Mucosa of descending colon (tissue), 3 donors: Measurements from ENCODE around the gene ARFIP2. TPM values are rescaled to one million over a fixed set of nuclear protein-coding genes. Genes with fewer than 3 reads are reported as not detected.

ENCODE experiments used
- ATAC-seq: fragments of 200-7000 bp; cut with Tn5 transposase; one replicate; pipeline ENCODE4 v1.9.1; 2020; ENCODE audit warnings: mild to moderate bottlenecking, moderate library complexity
- DNase-seq, 3 donors: peaks; one replicate each; pipeline ENCODE4 v3.0.0-alpha.2; 2020
- H3K36me3 ChIP-seq: fragments of 200-600 bp; one replicate; pipeline ENCODE4 v1.8.0; 2021; ENCODE audit warnings: low read depth, mild to moderate bottlenecking
- H3K4me1 ChIP-seq: fragments of 200-600 bp; one replicate; pipeline ENCODE4 v1.8.0; 2021; ENCODE audit warnings: low read depth, mild to moderate bottlenecking
- H3K4me3 ChIP-seq: fragments of 200-600 bp; one replicate; pipeline ENCODE4 v1.8.0; 2021; ENCODE audit warnings: mild to moderate bottlenecking
- H3K9me3 ChIP-seq: fragments of 200-600 bp; one replicate; pipeline ENCODE4 v1.8.0; 2021; ENCODE audit warnings: mild to moderate bottlenecking
- CTCF ChIP-seq: fragments of 200-600 bp; IDR thresholded peaks from one replicate; pipeline ENCODE4 v1.8.0; 2022; ENCODE audit warnings: antibody characterized with exemption, mild to moderate bottlenecking
- intact Hi-C, 2 donors: fragments of 100-400 bp; cut with DNase I in 1 of 2; cut with micrococcal nuclease in 1 of 2; formaldehyde crosslinking; loops; one replicate each; pipeline versions ENCODE4 v1.11.0 to v1.11.1; 2022; cut with DNase I, micrococcal nuclease
- total RNA-seq, 3 donors: library from RNA; stranded (reverse); fragmentation: NEBNext Ultra II Directional in 2 of 3; extraction: Animal tissue kit (Norgen Biotek cat#: 25700) in 2 of 3; gene quantifications; one replicate each; pipeline versions ENCODE4 v1.2.1 to v1.2.4, GENCODE V29; 2021 to 2023
- donor health status: DM: no; HTN: no; CAD: no; lungs with moderate emphysema.
- donor health status: DM: no; HTN: no; CAD: no.
- donor health status: DM: no; HTN: yes; CAD: no.

Gene ARFIP2
- total RNA-seq, 3 donors from 2014 or later = 52.7 to 85.0 (median 76.6) TPM

GRCh38 chr11:6488821-6489220 lies 7.7 kb upstream of the ARFIP2 start:
- H3K36me3 ChIP-seq = no peaks in the 10 kb centered on the region
- intact Hi-C loops = no loop called here
- ATAC-seq (peak; percentile 41), DNase-seq (no peak)
- H3K4me1 ChIP-seq = peaks cover 30% of the 10 kb centered on the region
- no peaks in the 10 kb centered on the region for H3K9me3 ChIP-seq
- TF ChIP-seq CTCF = no peak
- H3K4me3 ChIP-seq = no peak overlapping the region

DNA sequence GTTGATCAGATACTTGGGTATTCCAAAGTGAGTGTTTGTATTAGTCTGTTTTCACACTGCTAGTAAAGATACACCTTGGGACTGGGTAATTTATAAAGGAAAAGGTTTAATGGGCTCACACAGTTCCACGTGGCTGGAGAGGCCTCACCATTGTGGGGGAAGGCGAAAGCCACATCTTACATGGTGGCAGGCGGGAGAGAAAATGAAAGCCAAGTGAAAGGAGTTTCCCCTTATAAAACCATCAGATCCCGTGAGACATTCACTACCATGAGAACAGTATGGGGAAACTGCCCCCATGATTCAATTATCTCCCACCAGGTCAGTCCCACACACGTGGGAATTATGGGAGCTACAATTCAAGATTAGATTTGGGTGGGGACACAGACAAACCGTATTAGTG lies 7.2 kb upstream of the ARFIP2 start:
- H3K4me1 ChIP-seq = peaks cover 34% of the 10 kb centered on the region
- no peak overlapping the region for H3K4me3 ChIP-seq
- no peak for TF ChIP-seq CTCF
- H3K9me3 ChIP-seq = no peaks in the 10 kb centered on the region
- DNase-seq (no peak), ATAC-seq (no peak)
- intact Hi-C loops = no loop called here
- H3K36me3 ChIP-seq = no peaks in the 10 kb centered on the region

DNA sequence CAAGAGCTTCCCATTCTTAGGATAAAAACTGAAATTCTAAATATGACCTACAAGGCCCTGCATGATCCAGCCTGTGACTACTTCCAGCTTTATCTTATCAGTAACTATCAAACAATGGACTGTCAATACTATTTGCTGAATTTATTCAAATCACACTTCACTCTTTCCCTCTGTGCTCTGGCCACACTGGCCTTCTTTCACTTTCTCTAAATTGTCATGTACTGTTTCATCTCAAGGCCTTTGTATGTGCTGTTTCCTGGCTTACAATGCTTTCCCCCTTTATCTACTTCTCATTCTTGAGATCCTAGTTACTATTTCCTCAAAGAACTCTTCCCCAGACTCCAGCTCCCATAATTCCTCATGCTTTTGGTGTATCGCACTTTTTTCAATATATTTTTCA lies 5.8 kb upstream of the ARFIP2 start:
- ATAC-seq = no peak
- Histone ChIP-seq H3K9me3 (no peaks in the 10 kb centered on the region), H3K4me1 (peaks cover 47% of the 10 kb centered on the region), H3K36me3 (no peaks in the 10 kb centered on the region), H3K4me3 (no peak overlapping the region)
- intact Hi-C loops = no loop called here
- TF ChIP-seq CTCF = no peak
- no peak for DNase-seq

GRCh38 chr11:6486256-6486655 lies 5.1 kb upstream of the ARFIP2 start:
- ATAC-seq (no peak), DNase-seq (no peak)
- TF ChIP-seq CTCF = no peak
- no peaks in the 10 kb centered on the region for H3K36me3 ChIP-seq
- no peak overlapping the region for H3K4me3 ChIP-seq
- H3K9me3 ChIP-seq = no peaks in the 10 kb centered on the region
- intact Hi-C loops = no loop called here
- H3K4me1 ChIP-seq = peaks cover 48% of the 10 kb centered on the region

DNA sequence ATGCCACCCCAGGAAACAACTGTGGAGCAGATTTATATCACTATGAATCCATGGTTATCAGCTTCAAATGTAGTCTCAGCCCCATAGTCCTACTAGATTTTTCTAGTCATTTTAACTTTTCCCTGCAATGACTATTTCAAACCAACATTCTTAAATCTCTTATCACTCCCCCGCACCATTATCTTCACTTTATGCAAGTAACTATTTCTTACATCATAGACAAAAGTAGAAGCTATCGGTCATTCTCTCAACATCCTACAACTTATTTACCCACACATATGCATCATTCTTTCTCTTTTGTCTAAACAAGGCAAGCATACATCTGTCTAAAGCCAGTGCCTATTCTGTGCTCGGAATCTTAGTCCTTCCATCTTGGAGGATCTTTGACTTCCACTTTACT lies 4.5 kb upstream of the ARFIP2 start:
- Histone ChIP-seq H3K4me3 (no peak overlapping the region), H3K4me1 (peaks cover 48% of the 10 kb centered on the region), H3K36me3 (no peaks in the 10 kb centered on the region), H3K9me3 (no peaks in the 10 kb centered on the region)
- ATAC-seq = no peak
- DNase-seq = no peak
- intact Hi-C loops = no loop called here
- no peak for TF ChIP-seq CTCF

DNA sequence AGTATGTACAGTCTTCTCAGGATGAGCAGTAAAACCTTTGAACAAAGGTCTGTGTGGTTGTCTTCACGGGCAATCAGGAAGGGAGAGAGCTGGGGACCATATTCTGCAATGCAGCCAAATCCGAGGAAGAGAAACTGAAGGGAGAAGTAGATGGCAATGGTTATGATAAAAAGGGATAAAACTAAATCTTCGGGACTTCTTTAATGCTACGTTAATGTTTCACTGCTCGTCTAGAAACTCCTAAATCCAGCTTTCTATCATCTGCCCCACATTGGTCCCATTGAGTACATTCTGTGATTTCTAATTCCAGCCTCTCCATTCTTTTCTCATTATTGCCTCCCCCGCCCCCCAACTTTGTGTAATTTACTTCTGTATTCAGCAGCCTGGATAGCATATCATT lies 1.9 kb upstream of the ARFIP2 start:
- ATAC-seq = no peak
- no peak for TF ChIP-seq CTCF
- peaks cover 50% of the 10 kb centered on the region for H3K4me1 ChIP-seq
- H3K9me3 ChIP-seq = no peaks in the 10 kb centered on the region
- intact Hi-C loops = no loop called here
- DNase-seq = no peak
- no peak overlapping the region for H3K4me3 ChIP-seq
- H3K36me3 ChIP-seq = peaks cover under 1% of the 10 kb centered on the region
